ENCODE results near the gene RGS6.

RGS6 gene

DNA sequence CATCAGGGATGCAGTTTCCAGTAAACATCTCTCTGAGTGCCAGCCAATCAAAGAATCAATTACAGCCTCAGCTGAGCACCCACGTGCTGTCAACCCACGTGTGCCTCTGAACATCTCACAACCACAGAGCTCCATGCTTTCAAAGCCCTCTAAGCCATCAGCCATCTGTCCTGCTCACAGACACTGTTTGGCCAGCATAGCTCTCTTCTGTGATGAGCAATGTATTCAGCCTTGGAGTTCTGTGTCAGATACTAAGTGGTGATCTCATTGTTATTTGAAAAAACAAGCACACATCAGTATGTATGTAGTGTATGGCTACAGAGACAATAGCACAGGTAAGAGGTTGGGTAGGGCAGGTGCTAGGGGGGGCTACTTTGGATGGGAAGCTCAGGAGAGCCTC, 94.3 kb downstream of the RGS6 start:
- TF ChIP-seq, protein P1, sequence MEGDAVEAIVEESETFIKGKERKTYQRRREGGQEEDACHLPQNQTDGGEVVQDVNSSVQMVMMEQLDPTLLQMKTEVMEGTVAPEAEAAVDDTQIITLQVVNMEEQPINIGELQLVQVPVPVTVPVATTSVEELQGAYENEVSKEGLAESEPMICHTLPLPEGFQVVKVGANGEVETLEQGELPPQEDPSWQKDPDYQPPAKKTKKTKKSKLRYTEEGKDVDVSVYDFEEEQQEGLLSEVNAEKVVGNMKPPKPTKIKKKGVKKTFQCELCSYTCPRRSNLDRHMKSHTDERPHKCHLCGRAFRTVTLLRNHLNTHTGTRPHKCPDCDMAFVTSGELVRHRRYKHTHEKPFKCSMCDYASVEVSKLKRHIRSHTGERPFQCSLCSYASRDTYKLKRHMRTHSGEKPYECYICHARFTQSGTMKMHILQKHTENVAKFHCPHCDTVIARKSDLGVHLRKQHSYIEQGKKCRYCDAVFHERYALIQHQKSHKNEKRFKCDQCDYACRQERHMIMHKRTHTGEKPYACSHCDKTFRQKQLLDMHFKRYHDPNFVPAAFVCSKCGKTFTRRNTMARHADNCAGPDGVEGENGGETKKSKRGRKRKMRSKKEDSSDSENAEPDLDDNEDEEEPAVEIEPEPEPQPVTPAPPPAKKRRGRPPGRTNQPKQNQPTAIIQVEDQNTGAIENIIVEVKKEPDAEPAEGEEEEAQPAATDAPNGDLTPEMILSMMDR (IDR thresholded peaks at IDR 0.05; ENCODE audit: low read depth, low read length) = no peak
- no peak overlapping the region for H3K4me3 ChIP-seq (replicated peaks in 1 of 2; ENCODE audit: low read depth in 2 of 2, low read length in 2 of 2)
- DNase-seq (ENCODE audit: low read depth in 2 of 2) = no peak

GRCh38 chr14:72027061-72027460, 94.8 kb downstream of the RGS6 start:
- TF ChIP-seq, protein P1 (IDR thresholded peaks at IDR 0.05; ENCODE audit: low read depth, low read length) = no peak
- no peak for DNase-seq (ENCODE audit: low read depth in 2 of 2)
- no peak overlapping the region for H3K4me3 ChIP-seq (replicated peaks in 1 of 2; ENCODE audit: low read depth in 2 of 2, low read length in 2 of 2)

- H3K4me3 ChIP-seq (replicated peaks in 1 of 2; ENCODE audit: low read depth in 2 of 2, low read length in 2 of 2) = no peak overlapping the region
- TF ChIP-seq, protein P1 (IDR thresholded peaks at IDR 0.05; ENCODE audit: low read depth, low read length) = no peak
- DNase-seq (ENCODE audit: low read depth in 2 of 2) = no peak
These were observed 101.1 kb downstream of the RGS6 start for GRCh38 chr14:72033365-72033764.

DNA sequence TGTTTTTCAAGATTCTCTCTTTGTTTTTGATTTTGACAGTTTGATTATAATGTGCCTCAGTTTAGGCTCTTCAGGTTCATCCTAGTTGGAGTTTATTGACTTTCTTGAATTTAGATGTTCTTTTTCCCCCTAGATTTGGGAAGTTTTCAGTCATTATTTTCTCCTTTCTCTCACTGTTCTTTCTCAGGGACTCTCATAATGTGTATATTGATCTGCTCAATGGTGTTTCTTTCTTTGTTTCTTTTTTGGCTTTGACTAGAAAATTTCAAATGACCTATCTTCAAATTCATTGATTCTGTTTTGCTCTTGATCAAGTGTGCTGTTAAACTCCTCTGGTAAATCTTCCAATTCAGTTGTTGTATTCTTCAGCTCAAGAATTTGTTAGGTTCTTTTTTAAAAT, 108.3 kb downstream of the RGS6 start:
- DNase-seq (ENCODE audit: low read depth in 2 of 2) = no peak

DNA sequence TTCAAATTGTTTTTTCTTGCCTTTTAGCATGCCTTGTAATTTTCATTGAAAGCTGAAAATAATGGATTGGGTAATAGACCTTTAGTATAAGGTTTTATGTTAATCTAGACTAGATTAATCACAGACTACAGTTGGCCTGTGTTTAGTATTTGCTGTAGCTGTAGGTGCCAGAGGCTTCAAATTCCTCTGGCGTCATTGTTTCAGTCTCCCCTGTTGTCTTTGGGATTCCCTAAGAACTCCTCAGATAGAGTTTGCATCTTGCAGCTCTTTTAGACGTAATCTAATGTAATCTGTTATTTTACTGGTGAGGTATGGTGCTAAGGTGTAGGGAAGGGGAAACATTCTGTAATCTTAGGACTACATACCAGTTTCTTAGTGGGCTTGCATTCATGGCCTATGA, 113.0 kb downstream of the RGS6 start:
- H3K4me3 ChIP-seq (replicated peaks in 1 of 2; ENCODE audit: low read depth in 2 of 2, low read length in 2 of 2) = no peak overlapping the region
- no peak for DNase-seq (ENCODE audit: low read depth in 2 of 2)
- TF ChIP-seq, protein P1 (IDR thresholded peaks at IDR 0.05; ENCODE audit: low read depth, low read length) = no peak

More for the DNA sequence above, 108.3 kb downstream of the RGS6 start:
- TF ChIP-seq, protein P1 (IDR thresholded peaks at IDR 0.05; ENCODE audit: low read depth, low read length) = no peak
- H3K4me3 ChIP-seq (replicated peaks in 1 of 2; ENCODE audit: low read depth in 2 of 2, low read length in 2 of 2) = no peak overlapping the region

DNA sequence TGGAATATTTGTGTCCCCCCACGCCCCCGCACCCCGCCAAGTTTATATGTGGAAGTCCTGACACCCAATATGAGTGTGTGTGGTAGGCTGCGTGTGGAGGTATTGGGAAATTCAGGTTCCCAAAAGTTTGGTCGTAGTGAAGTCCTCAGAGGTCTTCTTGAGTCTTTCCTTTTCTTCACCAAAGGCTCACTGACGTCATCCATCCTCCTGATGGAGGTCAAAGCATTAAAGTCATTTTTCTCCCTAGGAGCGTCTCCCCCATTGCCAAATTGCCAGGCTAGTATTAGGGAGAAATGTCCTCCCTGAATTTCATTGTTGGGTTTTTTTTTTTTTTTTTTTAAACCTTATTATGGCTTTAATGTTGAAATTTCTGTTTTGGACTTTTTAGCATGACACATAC, 113.7 kb downstream of the RGS6 start:
- TF ChIP-seq, protein P1 (IDR thresholded peaks at IDR 0.05; ENCODE audit: low read depth, low read length) = no peak
- DNase-seq (ENCODE audit: low read depth in 2 of 2) = no peak
- H3K4me3 ChIP-seq (replicated peaks in 1 of 2; ENCODE audit: low read depth in 2 of 2, low read length in 2 of 2) = no peak overlapping the region

DNA sequence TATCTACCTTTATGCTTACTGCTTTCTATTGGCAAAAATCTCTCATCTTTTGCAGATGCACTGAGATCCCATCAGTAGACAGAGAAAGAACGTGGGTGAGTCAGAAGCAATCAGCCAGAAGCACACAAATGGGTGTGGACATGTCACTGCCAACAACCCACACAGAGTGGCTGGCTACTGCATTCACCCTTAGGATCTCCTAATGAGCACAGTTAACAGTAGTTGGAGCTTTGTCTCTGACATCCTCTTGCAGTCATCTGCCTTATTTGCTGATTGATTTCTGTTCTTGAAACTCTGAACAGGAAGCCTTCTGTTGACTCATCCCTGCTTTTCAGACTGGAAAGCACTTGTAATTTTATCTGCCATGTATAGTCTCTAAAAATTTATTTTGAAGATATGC, 117.2 kb downstream of the RGS6 start:
- TF ChIP-seq, protein P1 (IDR thresholded peaks at IDR 0.05; ENCODE audit: low read depth, low read length) = no peak
- H3K4me3 ChIP-seq (replicated peaks in 1 of 2; ENCODE audit: low read depth in 2 of 2, low read length in 2 of 2) = no peak overlapping the region
- DNase-seq (ENCODE audit: low read depth in 2 of 2) = no peak
